GM23338 (cell line): ENCODE measurements around the gene CCDC57.

Experiments
- CREB1 ChIP-seq: fragments of 250-450 bp; sonication (Bioruptor Pico); IDR thresholded peaks from 2 replicates; pipeline ENCODE4 v1.5.0; 2020; ENCODE audit warnings: low read depth, mild to moderate bottlenecking, moderate library complexity
- ETS1 ChIP-seq: IDR thresholded peaks from 2 replicates; pipeline ENCODE4 v1.6.1; 2016; ENCODE audit warnings: antibody characterized with exemption
- EZH2 ChIP-seq: fragments of 200-600 bp; sonication (generic); IDR thresholded peaks from one replicate; pipeline ENCODE4 v1.8.0; 2017; ENCODE audit warnings: antibody characterized with exemption, mild to moderate bottlenecking, low read depth; ENCODE audit not compliant: unreplicated experiment
- EZH2phosphoT487 ChIP-seq: fragments of 200-600 bp; sonication (generic); IDR thresholded peaks from one replicate; pipeline ENCODE4 v1.8.1; 2018; ENCODE audit warnings: antibody characterized with exemption; ENCODE audit not compliant: unreplicated experiment
- JUNB ChIP-seq: IDR thresholded peaks from one replicate; pipeline ENCODE4 v1.6.1; 2016; ENCODE audit warnings: antibody characterized with exemption; ENCODE audit not compliant: unreplicated experiment
- NANOG ChIP-seq: IDR thresholded peaks from 2 replicates; pipeline ENCODE4 v1.6.1; 2016; ENCODE audit warnings: antibody characterized with exemption, borderline replicate concordance
- POLR2AphosphoS5 ChIP-seq: IDR thresholded peaks from 2 replicates; pipeline ENCODE4 v1.6.1; 2016; ENCODE audit warnings: antibody characterized with exemption, low read depth
- STAT1 ChIP-seq: IDR thresholded peaks from one replicate; pipeline ENCODE4 v1.6.1; 2016; ENCODE audit warnings: antibody characterized with exemption; ENCODE audit not compliant: unreplicated experiment
- ZNF331 ChIP-seq: fragments of 250-450 bp; sonication (Bioruptor Pico); IDR thresholded peaks from 2 replicates; pipeline ENCODE4 v1.5.0; 2020; ENCODE audit warnings: low read depth, mild to moderate bottlenecking, moderate library complexity
- TF ChIP-seq, protein P1 (sequence below), 2 experiments: fragments of 200-600 bp in 1 of 2; sonication (generic) in 1 of 2; conservative IDR thresholded peaks; 2 replicates each; pipeline versions ENCODE4 v1.5.1 to v1.6.1; 2016 to 2017; ENCODE audit warnings: antibody characterized with exemption in 2 of 2, low read depth in 2 of 2, mild to moderate bottlenecking in 2 of 2, moderate library complexity in 1 of 2
- TF ChIP-seq, protein P2 (sequence below): IDR thresholded peaks from one replicate; pipeline ENCODE4 v1.6.1; 2018; ENCODE audit warnings: antibody characterized with exemption; ENCODE audit not compliant: unreplicated experiment
- TF ChIP-seq, protein P3 (sequence below): fragments of 250-450 bp; sonication (Bioruptor Pico); IDR thresholded peaks from 2 replicates; pipeline ENCODE4 v1.5.0; 2020; ENCODE audit warnings: mild to moderate bottlenecking, moderate library complexity

GRCh38 chr17:82214012-82214628 is 1.5 kb upstream of the CCDC57 start:
- TF ChIP-seq, protein P1, sequence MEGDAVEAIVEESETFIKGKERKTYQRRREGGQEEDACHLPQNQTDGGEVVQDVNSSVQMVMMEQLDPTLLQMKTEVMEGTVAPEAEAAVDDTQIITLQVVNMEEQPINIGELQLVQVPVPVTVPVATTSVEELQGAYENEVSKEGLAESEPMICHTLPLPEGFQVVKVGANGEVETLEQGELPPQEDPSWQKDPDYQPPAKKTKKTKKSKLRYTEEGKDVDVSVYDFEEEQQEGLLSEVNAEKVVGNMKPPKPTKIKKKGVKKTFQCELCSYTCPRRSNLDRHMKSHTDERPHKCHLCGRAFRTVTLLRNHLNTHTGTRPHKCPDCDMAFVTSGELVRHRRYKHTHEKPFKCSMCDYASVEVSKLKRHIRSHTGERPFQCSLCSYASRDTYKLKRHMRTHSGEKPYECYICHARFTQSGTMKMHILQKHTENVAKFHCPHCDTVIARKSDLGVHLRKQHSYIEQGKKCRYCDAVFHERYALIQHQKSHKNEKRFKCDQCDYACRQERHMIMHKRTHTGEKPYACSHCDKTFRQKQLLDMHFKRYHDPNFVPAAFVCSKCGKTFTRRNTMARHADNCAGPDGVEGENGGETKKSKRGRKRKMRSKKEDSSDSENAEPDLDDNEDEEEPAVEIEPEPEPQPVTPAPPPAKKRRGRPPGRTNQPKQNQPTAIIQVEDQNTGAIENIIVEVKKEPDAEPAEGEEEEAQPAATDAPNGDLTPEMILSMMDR (conservative IDR thresholded peaks at IDR 0.05; ENCODE audit: low read depth in 2 of 2) = no peak
- TF ChIP-seq, protein P2, sequence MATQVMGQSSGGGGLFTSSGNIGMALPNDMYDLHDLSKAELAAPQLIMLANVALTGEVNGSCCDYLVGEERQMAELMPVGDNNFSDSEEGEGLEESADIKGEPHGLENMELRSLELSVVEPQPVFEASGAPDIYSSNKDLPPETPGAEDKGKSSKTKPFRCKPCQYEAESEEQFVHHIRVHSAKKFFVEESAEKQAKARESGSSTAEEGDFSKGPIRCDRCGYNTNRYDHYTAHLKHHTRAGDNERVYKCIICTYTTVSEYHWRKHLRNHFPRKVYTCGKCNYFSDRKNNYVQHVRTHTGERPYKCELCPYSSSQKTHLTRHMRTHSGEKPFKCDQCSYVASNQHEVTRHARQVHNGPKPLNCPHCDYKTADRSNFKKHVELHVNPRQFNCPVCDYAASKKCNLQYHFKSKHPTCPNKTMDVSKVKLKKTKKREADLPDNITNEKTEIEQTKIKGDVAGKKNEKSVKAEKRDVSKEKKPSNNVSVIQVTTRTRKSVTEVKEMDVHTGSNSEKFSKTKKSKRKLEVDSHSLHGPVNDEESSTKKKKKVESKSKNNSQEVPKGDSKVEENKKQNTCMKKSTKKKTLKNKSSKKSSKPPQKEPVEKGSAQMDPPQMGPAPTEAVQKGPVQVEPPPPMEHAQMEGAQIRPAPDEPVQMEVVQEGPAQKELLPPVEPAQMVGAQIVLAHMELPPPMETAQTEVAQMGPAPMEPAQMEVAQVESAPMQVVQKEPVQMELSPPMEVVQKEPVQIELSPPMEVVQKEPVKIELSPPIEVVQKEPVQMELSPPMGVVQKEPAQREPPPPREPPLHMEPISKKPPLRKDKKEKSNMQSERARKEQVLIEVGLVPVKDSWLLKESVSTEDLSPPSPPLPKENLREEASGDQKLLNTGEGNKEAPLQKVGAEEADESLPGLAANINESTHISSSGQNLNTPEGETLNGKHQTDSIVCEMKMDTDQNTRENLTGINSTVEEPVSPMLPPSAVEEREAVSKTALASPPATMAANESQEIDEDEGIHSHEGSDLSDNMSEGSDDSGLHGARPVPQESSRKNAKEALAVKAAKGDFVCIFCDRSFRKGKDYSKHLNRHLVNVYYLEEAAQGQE = no peak
- TF ChIP-seq EZH2 (no peak), EZH2phosphoT487 (no peak), POLR2AphosphoS5 (no peak), ZNF331 (CRISPR knock-in tag) (no peak), JUNB (no peak), STAT1 (no peak), NANOG (no peak), ETS1 (no peak), CREB1 (CRISPR knock-in tag) (no peak)
- TF ChIP-seq, protein P3, sequence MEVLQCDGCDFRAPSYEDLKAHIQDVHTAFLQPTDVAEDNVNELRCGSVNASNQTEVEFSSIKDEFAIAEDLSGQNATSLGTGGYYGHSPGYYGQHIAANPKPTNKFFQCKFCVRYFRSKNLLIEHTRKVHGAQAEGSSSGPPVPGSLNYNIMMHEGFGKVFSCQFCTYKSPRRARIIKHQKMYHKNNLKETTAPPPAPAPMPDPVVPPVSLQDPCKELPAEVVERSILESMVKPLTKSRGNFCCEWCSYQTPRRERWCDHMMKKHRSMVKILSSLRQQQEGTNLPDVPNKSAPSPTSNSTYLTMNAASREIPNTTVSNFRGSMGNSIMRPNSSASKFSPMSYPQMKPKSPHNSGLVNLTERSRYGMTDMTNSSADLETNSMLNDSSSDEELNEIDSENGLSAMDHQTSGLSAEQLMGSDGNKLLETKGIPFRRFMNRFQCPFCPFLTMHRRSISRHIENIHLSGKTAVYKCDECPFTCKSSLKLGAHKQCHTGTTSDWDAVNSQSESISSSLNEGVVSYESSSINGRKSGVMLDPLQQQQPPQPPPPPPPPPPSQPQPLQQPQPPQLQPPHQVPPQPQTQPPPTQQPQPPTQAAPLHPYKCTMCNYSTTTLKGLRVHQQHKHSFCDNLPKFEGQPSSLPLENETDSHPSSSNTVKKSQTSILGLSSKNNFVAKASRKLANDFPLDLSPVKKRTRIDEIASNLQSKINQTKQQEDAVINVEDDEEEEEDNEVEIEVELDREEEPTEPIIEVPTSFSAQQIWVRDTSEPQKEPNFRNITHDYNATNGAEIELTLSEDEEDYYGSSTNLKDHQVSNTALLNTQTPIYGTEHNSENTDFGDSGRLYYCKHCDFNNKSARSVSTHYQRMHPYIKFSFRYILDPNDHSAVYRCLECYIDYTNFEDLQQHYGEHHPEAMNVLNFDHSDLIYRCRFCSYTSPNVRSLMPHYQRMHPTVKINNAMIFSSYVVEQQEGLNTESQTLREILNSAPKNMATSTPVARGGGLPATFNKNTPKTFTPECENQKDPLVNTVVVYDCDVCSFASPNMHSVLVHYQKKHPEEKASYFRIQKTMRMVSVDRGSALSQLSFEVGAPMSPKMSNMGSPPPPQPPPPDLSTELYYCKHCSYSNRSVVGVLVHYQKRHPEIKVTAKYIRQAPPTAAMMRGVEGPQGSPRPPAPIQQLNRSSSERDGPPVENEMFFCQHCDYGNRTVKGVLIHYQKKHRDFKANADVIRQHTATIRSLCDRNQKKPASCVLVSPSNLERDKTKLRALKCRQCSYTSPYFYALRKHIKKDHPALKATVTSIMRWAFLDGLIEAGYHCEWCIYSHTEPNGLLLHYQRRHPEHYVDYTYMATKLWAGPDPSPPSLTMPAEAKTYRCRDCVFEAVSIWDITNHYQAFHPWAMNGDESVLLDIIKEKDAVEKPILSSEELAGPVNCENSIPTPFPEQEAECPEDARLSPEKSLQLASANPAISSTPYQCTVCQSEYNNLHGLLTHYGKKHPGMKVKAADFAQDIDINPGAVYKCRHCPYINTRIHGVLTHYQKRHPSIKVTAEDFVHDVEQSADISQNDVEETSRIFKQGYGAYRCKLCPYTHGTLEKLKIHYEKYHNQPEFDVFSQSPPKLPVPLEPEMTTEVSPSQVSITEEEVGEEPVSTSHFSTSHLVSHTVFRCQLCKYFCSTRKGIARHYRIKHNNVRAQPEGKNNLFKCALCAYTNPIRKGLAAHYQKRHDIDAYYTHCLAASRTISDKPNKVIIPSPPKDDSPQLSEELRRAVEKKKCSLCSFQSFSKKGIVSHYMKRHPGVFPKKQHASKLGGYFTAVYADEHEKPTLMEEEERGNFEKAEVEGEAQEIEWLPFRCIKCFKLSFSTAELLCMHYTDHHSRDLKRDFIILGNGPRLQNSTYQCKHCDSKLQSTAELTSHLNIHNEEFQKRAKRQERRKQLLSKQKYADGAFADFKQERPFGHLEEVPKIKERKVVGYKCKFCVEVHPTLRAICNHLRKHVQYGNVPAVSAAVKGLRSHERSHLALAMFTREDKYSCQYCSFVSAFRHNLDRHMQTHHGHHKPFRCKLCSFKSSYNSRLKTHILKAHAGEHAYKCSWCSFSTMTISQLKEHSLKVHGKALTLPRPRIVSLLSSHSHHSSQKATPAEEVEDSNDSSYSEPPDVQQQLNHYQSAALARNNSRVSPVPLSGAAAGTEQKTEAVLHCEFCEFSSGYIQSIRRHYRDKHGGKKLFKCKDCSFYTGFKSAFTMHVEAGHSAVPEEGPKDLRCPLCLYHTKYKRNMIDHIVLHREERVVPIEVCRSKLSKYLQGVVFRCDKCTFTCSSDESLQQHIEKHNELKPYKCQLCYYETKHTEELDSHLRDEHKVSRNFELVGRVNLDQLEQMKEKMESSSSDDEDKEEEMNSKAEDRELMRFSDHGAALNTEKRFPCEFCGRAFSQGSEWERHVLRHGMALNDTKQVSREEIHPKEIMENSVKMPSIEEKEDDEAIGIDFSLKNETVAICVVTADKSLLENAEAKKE (CRISPR knock-in tag) = no peak
